ENCODE measurements around the gene SEC14L2.

Gene SEC14L2

GRCh38 chr22:30413745-30414524 lies 17.1 kb downstream of the SEC14L2 start:
- no peak overlapping the region for H3K4me3 ChIP-seq (ENCODE audit: low read depth, low read length)
- DNase-seq (ENCODE audit: low read depth) = no peak
- no peak for TF ChIP-seq MAX (IDR thresholded peaks at IDR 0.05; ENCODE audit: low read depth, low read length)
- no peak for TF ChIP-seq CTCF (IDR thresholded peaks at IDR 0.05; ENCODE audit: low read depth, low read length)
- no peak for TF ChIP-seq MYC (IDR thresholded peaks at IDR 0.05; ENCODE audit: low read depth, low read length)
- TF ChIP-seq POLR2A (IDR thresholded peaks at IDR 0.05; ENCODE audit: extremely low read depth, insufficient read length) = no peak

- H3K4me3 ChIP-seq (ENCODE audit: low read depth, low read length) = no peak overlapping the region
- TF ChIP-seq MYC (IDR thresholded peaks at IDR 0.05; ENCODE audit: low read depth, low read length) (no peak), CTCF (IDR thresholded peaks at IDR 0.05; ENCODE audit: low read depth, low read length) (no peak), MAX (IDR thresholded peaks at IDR 0.05; ENCODE audit: low read depth, low read length) (no peak), POLR2A (IDR thresholded peaks at IDR 0.05; ENCODE audit: extremely low read depth, insufficient read length) (no peak)
- no peak for DNase-seq (ENCODE audit: low read depth)
These were observed 17.8 kb downstream of the SEC14L2 start for GRCh38 chr22:30414525-30415047.

- no peak for DNase-seq (ENCODE audit: low read depth)
- TF ChIP-seq MYC (IDR thresholded peaks at IDR 0.05; ENCODE audit: low read depth, low read length) (no peak), CTCF (IDR thresholded peaks at IDR 0.05; ENCODE audit: low read depth, low read length) (no peak), POLR2A (IDR thresholded peaks at IDR 0.05; ENCODE audit: extremely low read depth, insufficient read length) (no peak), MAX (IDR thresholded peaks at IDR 0.05; ENCODE audit: low read depth, low read length) (no peak)
- H3K4me3 ChIP-seq (ENCODE audit: low read depth, low read length) = no peak overlapping the region
These were observed 19.6 kb downstream of the SEC14L2 start for GRCh38 chr22:30416403-30416802.

GRCh38 chr22:30416837-30417236 lies 20.0 kb downstream of the SEC14L2 start:
- DNase-seq (ENCODE audit: low read depth) = no peak
- TF ChIP-seq MYC (IDR thresholded peaks at IDR 0.05; ENCODE audit: low read depth, low read length) (no peak), POLR2A (IDR thresholded peaks at IDR 0.05; ENCODE audit: extremely low read depth, insufficient read length) (no peak), CTCF (IDR thresholded peaks at IDR 0.05; ENCODE audit: low read depth, low read length) (no peak), MAX (IDR thresholded peaks at IDR 0.05; ENCODE audit: low read depth, low read length) (no peak)
- H3K4me3 ChIP-seq (ENCODE audit: low read depth, low read length) = no peak overlapping the region

- H3K4me3 ChIP-seq (ENCODE audit: low read depth, low read length) = no peak overlapping the region
- TF ChIP-seq MAX (IDR thresholded peaks at IDR 0.05; ENCODE audit: low read depth, low read length) (no peak), CTCF (IDR thresholded peaks at IDR 0.05; ENCODE audit: low read depth, low read length) (no peak), MYC (IDR thresholded peaks at IDR 0.05; ENCODE audit: low read depth, low read length) (no peak), POLR2A (IDR thresholded peaks at IDR 0.05; ENCODE audit: extremely low read depth, insufficient read length) (no peak)
- no peak for DNase-seq (ENCODE audit: low read depth)
These were observed 23.7 kb downstream of the SEC14L2 start for GRCh38 chr22:30420347-30421125.
